NCI-H2029 (cell line): ENCODE data around the gene SF3B3.
"Not testable (repeated sequence)": the region's sequence is repeated elsewhere in the genome, so short reads cannot be mapped to it uniquely, and the experiment has no call there.

Experiments used
- DNase-seq: peaks from one replicate; lab custom pipeline; 2025; lab: John Stamatoyannopoulos, UW

SF3B3 gene

DNA sequence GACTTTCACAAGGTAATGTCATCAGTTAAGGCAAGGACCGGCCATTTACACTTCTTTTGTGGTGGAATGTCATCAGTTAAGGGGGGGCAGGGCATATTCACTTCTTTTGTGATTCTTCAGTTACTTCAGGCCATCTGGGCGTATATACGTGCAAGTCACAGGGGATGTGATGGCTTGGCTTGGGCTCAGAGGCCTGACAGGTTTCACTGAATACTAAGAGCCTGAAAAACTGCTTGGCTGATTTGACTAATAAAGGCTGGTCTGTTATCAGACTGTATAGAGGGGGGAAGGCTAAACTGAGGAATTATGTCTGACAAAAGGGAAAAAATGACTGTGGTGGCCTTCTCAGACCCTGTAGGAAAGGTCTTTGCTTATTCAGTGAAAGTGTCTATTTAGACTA is 98.2 kb downstream of the SF3B3 start:
- DNase-seq = not testable (repeated sequence)
